Kidney tubule cell (primary cell): ENCODE results near the gene NTM.
"Not testable (repeated sequence)": the region's sequence is repeated elsewhere in the genome, so short reads cannot be mapped to it uniquely, and the experiment has no call there.

Source experiments
- DNase-seq: peaks from one replicate; pipeline ENCODE4 v3.0.0-alpha.2; 2018; ENCODE audit warnings: low spot score

Gene NTM

GRCh38 chr11:131669401-131669780, 299.0 kb downstream of the NTM start:
- peak; percentile 16 for DNase-seq

GRCh38 chr11:131670876-131671275, 300.5 kb downstream of the NTM start:
- no peak for DNase-seq

GRCh38 chr11:131671320-131671719, 300.9 kb downstream of the NTM start:
- no peak for DNase-seq

GRCh38 chr11:131671734-131672133, 301.3 kb downstream of the NTM start:
- DNase-seq = no peak

- DNase-seq = no peak
Measured at GRCh38 chr11:131672191-131672590, 301.8 kb downstream of the NTM start.

- peak; percentile 87 for DNase-seq
Measured at GRCh38 chr11:131674051-131674755, 303.8 kb downstream of the NTM start.

GRCh38 chr11:131675121-131675888, 304.9 kb downstream of the NTM start:
- no peak for DNase-seq

- DNase-seq = no peak
Measured at GRCh38 chr11:131677828-131678470, 307.5 kb downstream of the NTM start.

- DNase-seq = no peak
Measured at GRCh38 chr11:131678658-131679340, 308.4 kb downstream of the NTM start.

- not testable (repeated sequence) for DNase-seq
Measured at GRCh38 chr11:131680448-131680847, 310.0 kb downstream of the NTM start.

- no peak for DNase-seq
Measured at GRCh38 chr11:131681920-131682319, 311.5 kb downstream of the NTM start.

GRCh38 chr11:131682373-131683015, 312.1 kb downstream of the NTM start:
- no peak for DNase-seq

GRCh38 chr11:131683131-131683530, 312.7 kb downstream of the NTM start:
- no peak for DNase-seq

GRCh38 chr11:131683666-131684065, 313.3 kb downstream of the NTM start:
- DNase-seq = no peak

GRCh38 chr11:131684111-131685060, 314.0 kb downstream of the NTM start:
- DNase-seq = no peak

- DNase-seq = no peak
Measured at GRCh38 chr11:131685206-131685605, 314.8 kb downstream of the NTM start.

GRCh38 chr11:131685906-131686305, 315.5 kb downstream of the NTM start:
- DNase-seq = no peak

GRCh38 chr11:131686836-131687235, 316.4 kb downstream of the NTM start:
- DNase-seq = no peak

- no peak for DNase-seq
Measured at GRCh38 chr11:131687291-131688047, 317.1 kb downstream of the NTM start.
